ENCODE results near the gene CES5A.
"Not testable (repeated sequence)": the region's sequence is repeated elsewhere in the genome, so short reads cannot be mapped to it uniquely, and the experiment has no call there.

The CES5A gene

GRCh38 chr16:55875273-55875672 is at the start of gene CES5A:
CES5A (minus strand) TSS chr16:55875373; CDS start chr16:55875221, 152 bp downstream.
- DNase-seq = no peak

- no peak for DNase-seq
Observed at GRCh38 chr16:55922662-55923061, 47.5 kb upstream of the CES5A start.

- DNase-seq = no peak
Observed at GRCh38 chr16:55917373-55918160, 42.4 kb upstream of the CES5A start.

- no peak for DNase-seq
Observed at GRCh38 chr16:55915096-55915827, 40.1 kb upstream of the CES5A start.

- DNase-seq = no peak
Observed at GRCh38 chr16:55914383-55914782, 39.2 kb upstream of the CES5A start.

- no peak for DNase-seq
Observed at GRCh38 chr16:55913716-55914115, 38.5 kb upstream of the CES5A start.

- not testable (repeated sequence) for DNase-seq
Observed at GRCh38 chr16:55913121-55913520, 37.9 kb upstream of the CES5A start.

- no peak for DNase-seq
Observed at GRCh38 chr16:55912022-55912421, 36.8 kb upstream of the CES5A start.

GRCh38 chr16:55911616-55912015 is 36.4 kb upstream of the CES5A start:
- no peak for DNase-seq

- no peak for DNase-seq
Observed at GRCh38 chr16:55909876-55910275, 34.7 kb upstream of the CES5A start.

- DNase-seq = no peak
Observed at GRCh38 chr16:55908641-55909040, 33.5 kb upstream of the CES5A start.

- DNase-seq = no peak
Observed at GRCh38 chr16:55907661-55908060, 32.5 kb upstream of the CES5A start.

- DNase-seq = no peak
Observed at GRCh38 chr16:55906123-55906522, 30.9 kb upstream of the CES5A start.

GRCh38 chr16:55905651-55906050 is 30.5 kb upstream of the CES5A start:
- no peak for DNase-seq

GRCh38 chr16:55901566-55902217 is 26.5 kb upstream of the CES5A start:
- no peak for DNase-seq

- no peak for DNase-seq
Observed at GRCh38 chr16:55900616-55901393, 25.6 kb upstream of the CES5A start.

- DNase-seq = no peak
Observed at GRCh38 chr16:55899857-55900256, 24.7 kb upstream of the CES5A start.

- DNase-seq = no peak
Observed at GRCh38 chr16:55898592-55898991, 23.4 kb upstream of the CES5A start.

- DNase-seq = no peak
Observed at GRCh38 chr16:55892821-55893220, 17.6 kb upstream of the CES5A start.

- DNase-seq = no peak
Observed at GRCh38 chr16:55889518-55889917, 14.3 kb upstream of the CES5A start.

- no peak for DNase-seq
Observed at GRCh38 chr16:55888546-55888945, 13.4 kb upstream of the CES5A start.

- no peak for DNase-seq
Observed at GRCh38 chr16:55876854-55877253, 1.7 kb upstream of the CES5A start.

GRCh38 chr16:55873122-55873521 is 2.1 kb downstream of the CES5A start:
- no peak for DNase-seq

Measured in NCI-H526 (cell line).